OCI-LY3 (cell line): Measurements from ENCODE around the gene HELZ2.

Experiments
- H2AFZ ChIP-seq: fragments of 200-600, 300-600 bp; shearing (Covaris generic); 2 replicates; pipeline ENCODE4 v1.6.0; 2014; ENCODE audit warnings: antibody characterized with exemption, low read depth, low read length
- H3K27ac ChIP-seq: fragments of 200-600, 300-600 bp; sonication (generic); 2 replicates; pipeline ENCODE4 v1.5.1; 2014; ENCODE audit warnings: mild to moderate bottlenecking, low read length, moderate library complexity, mixed read lengths
- H3K27me3 ChIP-seq: fragments of 200-600, 300-600 bp; sonication (generic); 2 replicates; pipeline ENCODE4 v1.6.1; 2014; ENCODE audit warnings: low read depth, low read length, mixed read lengths
- H3K36me3 ChIP-seq: fragments of 200-600, 300-600 bp; sonication (generic); replicated peaks from 2 replicates; pipeline ENCODE3; 2014; ENCODE audit warnings: low read depth, low read length, mixed read lengths
- H3K4me1 ChIP-seq: fragments of 300-600, 200-600 bp; sonication (generic); 2 replicates; pipeline ENCODE4 v1.6.1; 2014; ENCODE audit warnings: low read length, mixed read lengths
- H3K4me2 ChIP-seq: fragments of 200-600, 300-600 bp; sonication (generic); 2 replicates; pipeline ENCODE4 v1.6.1; 2014; ENCODE audit warnings: low read length, mixed read lengths
- H3K4me3 ChIP-seq: fragments of 300-600, 200-600 bp; sonication (generic); 2 replicates; pipeline ENCODE4 v1.5.1; 2014; ENCODE audit warnings: antibody characterized with exemption, mild to moderate bottlenecking, low read length, moderate library complexity
- H3K79me2 ChIP-seq: fragments of 300-600, 200-600 bp; shearing (Covaris generic); 2 replicates; pipeline ENCODE4 v1.6.1; 2014; ENCODE audit warnings: mild to moderate bottlenecking, low read length, mixed read lengths
- H3K9ac ChIP-seq: fragments of 300-600, 200-600 bp; shearing (Covaris generic); 2 replicates; pipeline ENCODE4 v1.6.0; 2014; ENCODE audit warnings: mild to moderate bottlenecking, low read length, moderate library complexity
- H3K9me3 ChIP-seq: fragments of 200-600, 300-600 bp; shearing (Covaris generic); 2 replicates; pipeline ENCODE4 v1.6.1; 2014; ENCODE audit warnings: low read length, mixed read lengths; ENCODE audit not compliant: insufficient read depth
- H4K20me1 ChIP-seq: fragments of 200-600, 300-600 bp; sonication (generic); 2 replicates; pipeline ENCODE4 v1.6.1; 2016; ENCODE audit warnings: low read length, mixed read lengths; ENCODE audit not compliant: insufficient read depth
- CTCF ChIP-seq: fragments of 200-600, 300-600 bp; sonication (generic); IDR thresholded peaks from 2 replicates; pipeline ENCODE4 v1.5.1; 2014; ENCODE audit warnings: antibody characterized with exemption, low read length, low read depth
- EZH2phosphoT487 ChIP-seq: fragments of 200-600 bp; shearing (Covaris generic); IDR thresholded peaks from 2 replicates; pipeline ENCODE4 v1.6.1; 2018; ENCODE audit warnings: antibody characterized with exemption, mixed run types, low read depth

HELZ2 gene

GRCh38 chr20:63558804-63559484 is 15.1 kb downstream of the HELZ2 start:
- TF ChIP-seq EZH2phosphoT487 = no peak
- no peak for TF ChIP-seq CTCF
- H3K27ac ChIP-seq = no peak overlapping the region
- H3K79me2 ChIP-seq = no peaks in the 10 kb centered on the region
- H4K20me1 ChIP-seq = peaks cover 28% of the 10 kb centered on the region; the same call in 1 of the 2 replicates
- no peak overlapping the region for H3K4me2 ChIP-seq
- H3K9me3 ChIP-seq = no peaks in the 10 kb centered on the region
- H3K9ac ChIP-seq = no peak overlapping the region
- no peak overlapping the region for H2AFZ ChIP-seq
- no peaks in the 10 kb centered on the region for H3K4me1 ChIP-seq
- peaks cover 19% of the 10 kb centered on the region for H3K27me3 ChIP-seq
- no peak overlapping the region for H3K4me3 ChIP-seq
- H3K36me3 ChIP-seq = no peaks in the 10 kb centered on the region

DNA sequence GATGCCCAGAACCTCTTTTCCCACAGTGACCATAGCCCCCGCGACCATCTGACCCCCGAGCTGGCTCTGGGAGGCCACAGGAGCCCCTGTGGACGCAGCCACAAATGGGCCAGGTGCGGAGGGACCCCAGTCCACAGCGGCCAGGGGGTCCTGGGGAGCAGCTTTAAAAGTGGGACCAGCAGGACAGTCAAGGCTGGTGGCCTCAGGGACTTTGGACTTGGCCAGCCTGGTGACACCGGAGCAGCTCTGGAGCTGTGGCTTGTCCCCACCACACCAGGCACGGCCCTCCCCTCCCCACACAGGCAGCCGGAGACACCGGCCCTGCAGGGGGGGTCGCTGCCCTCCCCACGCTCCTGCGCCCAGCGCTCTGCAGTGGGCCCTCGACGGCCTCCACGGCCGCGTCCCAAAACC is 16.6 kb downstream of the HELZ2 start:
- Histone ChIP-seq H3K4me2 (no peak overlapping the region), H3K36me3 (no peaks in the 10 kb centered on the region), H4K20me1 (peaks cover 19% of the 10 kb centered on the region; the same call in 1 of the 2 replicates), H3K9ac (no peak overlapping the region), H3K4me1 (peaks cover 9% of the 10 kb centered on the region), H3K9me3 (no peaks in the 10 kb centered on the region), H3K4me3 (no peak overlapping the region), H3K27me3 (peaks cover 33% of the 10 kb centered on the region), H3K27ac (no peak overlapping the region), H2AFZ (no peak overlapping the region), H3K79me2 (no peaks in the 10 kb centered on the region)
- no peak for TF ChIP-seq EZH2phosphoT487
- TF ChIP-seq CTCF = no peak

DNA sequence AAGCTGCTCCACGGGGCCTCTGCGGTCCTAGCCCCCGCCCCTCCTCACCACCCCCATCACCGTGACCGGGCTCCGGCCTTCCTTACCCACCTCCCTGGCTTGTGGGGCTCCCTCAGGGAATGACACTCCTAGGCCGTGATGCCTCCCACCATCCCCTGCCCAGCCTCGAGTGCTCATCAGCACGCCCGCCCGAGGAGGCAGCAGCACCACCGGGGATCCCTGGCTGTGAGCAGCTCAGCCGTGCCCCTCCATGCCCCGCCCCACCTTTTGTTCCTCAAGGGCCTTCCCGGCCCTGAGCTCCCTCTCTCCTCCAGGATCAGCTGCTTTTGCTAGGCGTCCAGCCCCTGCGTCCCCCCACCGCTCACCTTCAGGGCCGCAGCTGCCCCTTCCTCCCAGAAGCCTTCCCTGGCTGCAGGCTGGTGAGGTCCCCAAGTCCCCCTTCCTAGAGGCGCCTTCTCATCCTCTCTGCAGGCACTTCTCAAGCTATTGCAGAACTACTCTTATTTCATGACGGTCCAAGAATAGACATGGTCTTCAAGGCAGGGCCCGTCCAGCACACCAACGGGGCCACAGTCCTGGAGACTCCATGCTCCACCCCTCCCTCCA is 17.1 kb downstream of the HELZ2 start:
- no peak overlapping the region for H3K4me2 ChIP-seq
- no peak overlapping the region for H3K4me3 ChIP-seq
- H4K20me1 ChIP-seq = peaks cover 15% of the 10 kb centered on the region; the same call in 1 of the 2 replicates
- H2AFZ ChIP-seq = no peak overlapping the region
- H3K36me3 ChIP-seq = no peaks in the 10 kb centered on the region
- H3K9ac ChIP-seq = no peak overlapping the region
- peaks cover 10% of the 10 kb centered on the region for H3K4me1 ChIP-seq
- peaks cover 38% of the 10 kb centered on the region for H3K27me3 ChIP-seq
- H3K27ac ChIP-seq = no peak overlapping the region
- H3K79me2 ChIP-seq = no peaks in the 10 kb centered on the region
- H3K9me3 ChIP-seq = no peaks in the 10 kb centered on the region
- no peak for TF ChIP-seq EZH2phosphoT487
- TF ChIP-seq CTCF = no peak

DNA sequence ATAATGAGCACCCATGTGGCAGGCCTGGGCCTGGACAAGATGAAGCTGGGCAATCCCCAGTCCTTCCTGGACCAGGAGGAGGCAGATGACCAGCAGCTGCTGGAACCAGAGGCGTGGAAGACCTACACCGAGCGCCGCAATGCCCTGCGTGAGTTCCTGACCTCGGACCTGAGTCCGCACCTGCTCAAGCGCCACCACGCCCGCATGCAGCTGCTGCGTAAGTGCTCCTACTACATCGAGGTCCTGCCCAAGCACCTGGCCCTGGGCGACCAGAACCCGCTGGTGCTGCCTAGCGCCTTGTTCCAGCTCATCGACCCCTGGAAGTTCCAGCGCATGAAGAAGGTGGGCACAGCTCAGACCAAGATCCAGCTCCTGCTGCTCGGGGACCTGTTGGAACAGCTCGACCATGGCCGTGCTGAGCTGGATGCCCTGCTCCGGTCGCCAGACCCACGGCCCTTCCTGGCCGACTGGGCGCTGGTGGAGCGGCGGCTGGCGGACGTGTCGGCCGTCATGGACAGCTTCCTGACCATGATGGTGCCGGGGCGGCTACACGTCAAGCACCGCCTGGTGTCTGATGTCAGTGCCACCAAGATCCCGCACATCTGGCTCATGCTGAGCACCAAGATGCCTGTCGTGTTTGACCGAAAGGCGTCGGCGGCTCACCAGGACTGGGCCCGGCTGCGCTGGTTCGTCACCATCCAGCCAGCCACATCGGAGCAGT is 18.2 kb downstream of the HELZ2 start:
- Histone ChIP-seq H3K4me1 (peaks cover 10% of the 10 kb centered on the region), H3K79me2 (no peaks in the 10 kb centered on the region), H3K36me3 (no peaks in the 10 kb centered on the region), H3K9me3 (no peaks in the 10 kb centered on the region), H3K27me3 (peaks cover 46% of the 10 kb centered on the region), H3K4me2 (no peak overlapping the region), H4K20me1 (peaks cover 14% of the 10 kb centered on the region; the same call in 1 of the 2 replicates), H3K27ac (no peak overlapping the region), H3K9ac (no peak overlapping the region), H2AFZ (no peak overlapping the region), H3K4me3 (no peak overlapping the region)
- no peak for TF ChIP-seq CTCF
